ENCODE data around the gene SLF1.

SLF1 gene

GRCh38 chr5:94620256-94620655, 1.8 kb downstream of the SLF1 start:
- peaks cover 47% of the 10 kb centered on the region for H3K4me1 ChIP-seq (ENCODE audit: control insufficient read depth, low read length)
- no peaks in the 10 kb centered on the region for H3K9me2 ChIP-seq (replicated peaks; ENCODE audit: control insufficient read depth, low read length)
- TF ChIP-seq EZH2phosphoT487 (IDR thresholded peaks at IDR 0.05; ENCODE audit: borderline replicate concordance, low read length) (no peak), CTCF (IDR thresholded peaks at IDR 0.05; ENCODE audit: low read depth, low read length, poor library complexity, severe bottlenecking) (no peak)
- peaks cover 75% of the 10 kb centered on the region for H3K79me2 ChIP-seq (ENCODE audit: control insufficient read depth, low read length)
- H3K27me3 ChIP-seq (ENCODE audit: control insufficient read depth, low read length) = no peaks in the 10 kb centered on the region
- H3K36me3 ChIP-seq (ENCODE audit: control insufficient read depth, low read length) = 0 out of 2 replicates have a peak, but pooled peaks cover 10% of the 10 kb centered on the region
- H3K4me2 ChIP-seq (ENCODE audit: low read length) = peak overlapping the region; percentile 87
- H3K9me3 ChIP-seq (ENCODE audit: control insufficient read depth, insufficient read depth, low read length) = no peaks in the 10 kb centered on the region
- H3F3A ChIP-seq (ENCODE audit: control insufficient read depth, insufficient read depth) = no peaks in the 10 kb centered on the region; the same call in 1 of the 2 replicates
- peak overlapping the region; percentile 79 for H3K4me3 ChIP-seq (ENCODE audit: low read length)
- H4K20me1 ChIP-seq (ENCODE audit: control insufficient read depth, insufficient read depth, low read depth, low read length) = peaks cover 11% of the 10 kb centered on the region
- H3K27ac ChIP-seq (ENCODE audit: low read depth, low read length) = no peak overlapping the region

- H4K20me1 ChIP-seq (ENCODE audit: control insufficient read depth, insufficient read depth, low read depth, low read length) = peaks cover 11% of the 10 kb centered on the region
- no peak overlapping the region for H3K27ac ChIP-seq (ENCODE audit: low read depth, low read length)
- peak overlapping the region; percentile 47 for H3K4me2 ChIP-seq (ENCODE audit: low read length)
- H3K36me3 ChIP-seq (ENCODE audit: control insufficient read depth, low read length) = 0 out of 2 replicates have a peak, but pooled peaks cover 10% of the 10 kb centered on the region
- no peaks in the 10 kb centered on the region for H3K27me3 ChIP-seq (ENCODE audit: control insufficient read depth, low read length)
- H3K9me2 ChIP-seq (replicated peaks; ENCODE audit: control insufficient read depth, low read length) = no peaks in the 10 kb centered on the region
- peak overlapping the region; percentile 16 for H3K4me3 ChIP-seq (ENCODE audit: low read length)
- no peak for TF ChIP-seq CTCF (IDR thresholded peaks at IDR 0.05; ENCODE audit: low read depth, low read length, poor library complexity, severe bottlenecking)
- TF ChIP-seq EZH2phosphoT487 (IDR thresholded peaks at IDR 0.05; ENCODE audit: borderline replicate concordance, low read length) = no peak
- H3K79me2 ChIP-seq (ENCODE audit: control insufficient read depth, low read length) = peaks cover 81% of the 10 kb centered on the region
- H3K9me3 ChIP-seq (ENCODE audit: control insufficient read depth, insufficient read depth, low read length) = no peaks in the 10 kb centered on the region
- H3F3A ChIP-seq (ENCODE audit: control insufficient read depth, insufficient read depth) = no peaks in the 10 kb centered on the region; the same call in 1 of the 2 replicates
- peaks cover 43% of the 10 kb centered on the region for H3K4me1 ChIP-seq (ENCODE audit: control insufficient read depth, low read length)
Measured at GRCh38 chr5:94621763-94622162, 3.3 kb downstream of the SLF1 start.

GRCh38 chr5:94623011-94623410, 4.5 kb downstream of the SLF1 start:
- Histone ChIP-seq H4K20me1 (ENCODE audit: control insufficient read depth, insufficient read depth, low read depth, low read length) (peaks cover 11% of the 10 kb centered on the region), H3K27ac (ENCODE audit: low read depth, low read length) (no peak overlapping the region), H3F3A (ENCODE audit: control insufficient read depth, insufficient read depth) (no peaks in the 10 kb centered on the region; the same call in 1 of the 2 replicates), H3K4me3 (ENCODE audit: low read length) (no peak overlapping the region), H3K4me1 (ENCODE audit: control insufficient read depth, low read length) (peaks cover 35% of the 10 kb centered on the region), H3K9me3 (ENCODE audit: control insufficient read depth, insufficient read depth, low read length) (no peaks in the 10 kb centered on the region), H3K4me2 (ENCODE audit: low read length) (no peak overlapping the region), H3K36me3 (ENCODE audit: control insufficient read depth, low read length) (0 out of 2 replicates have a peak, but pooled peaks cover 10% of the 10 kb centered on the region), H3K9me2 (replicated peaks; ENCODE audit: control insufficient read depth, low read length) (no peaks in the 10 kb centered on the region), H3K79me2 (ENCODE audit: control insufficient read depth, low read length) (peaks cover 80% of the 10 kb centered on the region), H3K27me3 (ENCODE audit: control insufficient read depth, low read length) (no peaks in the 10 kb centered on the region)
- no peak for TF ChIP-seq EZH2phosphoT487 (IDR thresholded peaks at IDR 0.05; ENCODE audit: borderline replicate concordance, low read length)
- TF ChIP-seq CTCF (IDR thresholded peaks at IDR 0.05; ENCODE audit: low read depth, low read length, poor library complexity, severe bottlenecking) = no peak

Measured in DOHH2 (cell line).